ENCODE measurements around the gene ITGAD.

Gene ITGAD

DNA sequence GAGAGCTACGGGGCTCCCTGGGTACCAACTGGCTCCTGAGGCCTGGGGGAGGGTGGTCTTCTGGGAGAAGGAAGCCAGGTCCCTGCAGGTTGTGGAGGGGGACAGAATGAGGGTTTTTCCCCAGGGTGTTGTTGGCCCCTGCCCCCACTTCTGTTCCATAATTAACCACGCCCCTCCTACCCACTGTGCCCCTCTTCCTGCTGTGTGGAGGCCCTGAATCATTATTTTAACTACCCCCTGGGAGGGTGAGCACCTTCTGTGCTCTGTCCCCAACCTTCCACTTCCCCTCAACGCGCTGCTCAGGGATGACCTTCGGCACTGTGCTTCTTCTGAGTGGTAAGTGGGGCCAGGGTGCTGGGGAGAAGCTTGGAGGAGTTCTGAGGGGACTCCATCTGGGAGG is at the start of gene ITGAD:
Gene ITGAD, plus strand, starts transcription at position 280 of the 400 bp plus-strand sequence. Its CDS starts 26 bp downstream, at position 306.
- DNase-seq = no peak

DNA sequence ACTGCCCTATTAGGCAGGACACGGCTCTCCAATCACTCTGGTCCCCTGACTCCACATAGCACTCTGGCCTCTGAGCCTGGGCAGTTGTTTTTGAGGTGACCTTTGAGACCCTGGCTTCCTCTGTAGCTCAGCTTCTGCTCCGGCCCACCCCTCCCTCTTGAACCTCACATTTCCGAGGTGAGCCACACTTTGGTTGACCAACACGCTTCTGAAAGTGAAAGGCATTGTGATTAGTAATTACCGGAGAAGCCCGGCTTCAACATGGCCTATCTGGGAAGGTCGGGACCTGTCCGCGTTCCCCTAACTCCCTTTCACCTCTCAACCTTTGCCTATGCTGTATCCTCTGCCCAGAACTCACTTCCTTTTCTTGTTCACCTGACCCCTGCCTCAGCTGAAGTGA is 48.4 kb upstream of the ITGAD start:
- DNase-seq = no peak

DNA sequence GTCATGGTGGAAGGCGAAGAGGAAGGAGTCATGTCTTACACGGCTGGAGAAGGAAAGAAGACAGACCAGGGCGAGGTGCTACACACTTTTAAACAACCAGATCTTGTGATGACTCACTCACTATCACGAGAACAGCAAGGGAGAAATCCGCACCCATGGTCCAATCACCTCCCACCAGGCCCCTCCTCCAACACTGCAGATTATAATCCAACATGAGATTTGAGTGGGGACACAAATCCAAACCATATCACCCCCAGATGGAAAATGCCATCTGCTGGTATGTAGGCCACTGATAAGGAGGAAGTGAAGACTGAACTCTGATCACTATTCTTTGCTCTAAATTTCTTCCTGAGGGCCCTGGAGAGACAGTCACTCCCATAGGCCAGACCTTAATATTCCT is 45.7 kb upstream of the ITGAD start:
- DNase-seq = no peak

DNA sequence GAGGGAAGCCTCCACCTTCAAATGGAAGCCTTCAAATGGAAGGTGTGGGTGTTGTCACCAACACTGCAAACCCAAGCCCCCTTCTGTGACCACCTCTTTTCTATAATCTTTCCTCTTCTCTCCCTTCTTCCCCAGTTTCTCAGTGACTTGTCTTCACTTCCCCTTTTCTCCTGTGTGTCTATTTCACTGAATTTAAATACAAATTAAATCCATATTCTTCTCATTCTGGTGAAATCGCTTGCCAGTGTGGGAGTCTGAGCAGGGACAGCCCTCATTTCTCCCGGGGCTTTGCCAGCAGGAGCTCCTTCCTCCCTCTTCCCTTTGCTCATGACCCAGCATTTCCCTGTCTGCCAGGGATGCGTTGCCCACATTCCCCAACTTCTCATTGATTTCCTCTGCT is 44.6 kb upstream of the ITGAD start:
- DNase-seq = no peak

DNA sequence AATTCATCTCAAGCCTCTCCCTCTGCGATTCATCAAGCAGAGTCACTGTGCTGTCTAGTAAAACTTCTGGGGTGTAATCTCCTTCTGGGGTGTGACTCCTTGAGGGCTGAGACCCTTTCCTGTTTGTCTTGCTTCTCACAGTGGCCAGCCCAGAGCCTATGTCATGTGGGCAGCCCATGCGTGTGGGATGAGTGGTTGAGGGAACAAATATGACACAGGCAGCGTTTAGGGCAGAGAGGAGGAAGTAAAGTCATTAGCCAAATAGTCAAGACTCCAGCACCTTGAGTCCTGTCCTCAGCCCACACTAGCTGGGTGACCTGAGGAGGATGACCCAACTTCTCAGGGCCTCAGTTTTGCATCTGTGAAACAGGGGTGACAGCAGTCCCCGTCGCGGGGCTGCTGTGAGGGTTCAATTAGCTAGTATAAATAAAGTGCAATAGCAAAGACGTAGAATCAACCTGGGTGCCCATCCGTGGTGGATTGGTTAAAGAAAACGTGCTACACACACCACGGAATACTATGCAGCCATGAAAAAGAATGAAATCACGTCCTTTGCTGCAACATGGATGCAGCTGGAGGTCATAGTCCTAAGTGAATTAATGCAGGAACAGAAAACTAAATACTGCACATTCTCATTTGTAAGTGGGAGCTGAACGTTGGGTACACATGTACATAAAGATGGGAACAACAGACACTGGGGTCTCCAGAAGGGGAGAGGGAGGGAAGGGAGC is 42.7 kb upstream of the ITGAD start:
- no peak for DNase-seq

DNA sequence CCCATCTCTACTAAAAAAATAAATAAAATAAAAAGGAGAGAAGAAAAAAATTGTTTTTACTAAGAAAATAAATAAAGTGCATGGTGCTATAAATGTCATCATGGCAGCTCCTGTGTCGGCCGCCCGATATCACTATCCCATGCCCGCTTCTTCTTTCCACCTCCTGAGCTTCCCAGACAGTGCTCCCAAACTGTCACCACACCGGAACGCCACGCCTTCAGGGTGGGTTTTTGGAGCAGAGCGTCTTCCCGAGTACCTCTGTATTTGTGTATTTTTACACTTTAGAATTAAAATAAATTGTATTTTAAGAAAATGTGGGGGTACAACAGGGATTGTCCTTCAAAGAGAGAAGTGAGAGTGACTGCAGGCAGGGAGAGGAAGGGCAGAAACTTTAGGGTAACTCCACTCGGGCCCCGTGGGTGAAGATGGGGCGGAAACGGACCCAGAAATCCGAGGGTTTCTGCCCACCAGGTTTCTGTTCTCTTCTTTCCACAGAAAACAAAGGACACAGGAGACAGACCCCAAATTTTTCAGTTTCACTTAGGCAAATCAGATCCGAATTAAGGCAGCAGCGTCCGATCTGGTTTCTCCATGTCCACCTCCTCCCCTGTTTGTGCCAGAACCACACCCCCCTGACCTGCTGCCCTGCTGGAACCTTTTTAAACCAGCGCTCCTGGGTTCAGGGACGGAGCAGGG is 41.7 kb upstream of the ITGAD start:
- DNase-seq = no peak

DNA sequence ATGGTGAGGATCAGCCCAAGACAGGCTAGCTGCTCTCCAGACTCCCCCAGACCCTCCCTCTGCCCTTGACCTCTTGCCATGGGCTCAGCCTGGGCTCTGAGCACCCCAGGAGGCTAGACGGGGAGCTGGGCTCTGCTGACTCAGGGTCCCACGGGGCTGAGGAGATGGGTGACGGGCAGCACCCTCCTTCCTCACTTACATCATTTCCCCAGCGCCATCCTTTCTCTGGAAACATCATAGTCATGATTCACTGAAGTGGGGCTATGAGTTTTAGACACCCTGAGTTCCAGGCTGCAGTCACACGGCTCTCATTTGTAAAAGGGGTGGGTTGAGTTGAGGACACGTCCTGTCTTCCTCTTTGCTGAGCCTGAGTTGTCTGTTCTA is 41.2 kb upstream of the ITGAD start:
- no peak for DNase-seq

DNA sequence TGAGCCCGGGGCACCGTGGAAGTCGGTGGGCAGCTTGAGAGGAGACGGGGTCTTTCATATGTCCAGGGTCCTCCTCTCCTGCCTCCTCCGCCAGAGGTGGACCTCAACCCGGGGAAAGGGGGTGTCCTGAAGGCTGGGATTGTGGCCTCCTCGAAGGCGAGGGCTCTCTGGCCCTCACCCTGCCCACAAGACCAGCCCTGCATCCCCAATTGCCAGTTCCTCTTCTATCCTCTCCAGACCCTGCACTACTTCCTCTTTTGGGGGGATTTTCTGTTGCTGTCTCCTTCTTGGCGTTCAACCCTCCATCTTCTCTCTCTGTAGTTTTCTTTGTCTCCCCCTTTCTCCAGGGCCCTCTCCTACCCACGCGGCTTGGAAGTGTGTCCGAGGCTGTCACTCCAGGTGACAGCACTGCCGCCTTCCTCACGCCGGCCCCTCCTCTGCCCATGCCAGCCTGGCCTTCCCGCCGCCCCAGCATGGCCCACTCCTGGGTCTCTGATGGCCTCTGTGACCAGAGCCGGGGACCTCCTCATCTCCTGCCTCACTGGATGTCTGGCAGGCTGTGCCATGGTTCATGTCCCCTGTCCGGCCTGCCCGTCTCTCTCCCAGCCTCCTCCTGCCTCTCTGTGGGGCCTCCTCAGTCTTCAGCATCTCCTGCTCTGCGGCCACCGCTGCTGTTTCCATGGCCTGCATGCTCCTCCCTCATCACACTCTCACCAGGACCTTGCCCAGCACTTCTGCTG is 40.6 kb upstream of the ITGAD start:
- no peak for DNase-seq

DNA sequence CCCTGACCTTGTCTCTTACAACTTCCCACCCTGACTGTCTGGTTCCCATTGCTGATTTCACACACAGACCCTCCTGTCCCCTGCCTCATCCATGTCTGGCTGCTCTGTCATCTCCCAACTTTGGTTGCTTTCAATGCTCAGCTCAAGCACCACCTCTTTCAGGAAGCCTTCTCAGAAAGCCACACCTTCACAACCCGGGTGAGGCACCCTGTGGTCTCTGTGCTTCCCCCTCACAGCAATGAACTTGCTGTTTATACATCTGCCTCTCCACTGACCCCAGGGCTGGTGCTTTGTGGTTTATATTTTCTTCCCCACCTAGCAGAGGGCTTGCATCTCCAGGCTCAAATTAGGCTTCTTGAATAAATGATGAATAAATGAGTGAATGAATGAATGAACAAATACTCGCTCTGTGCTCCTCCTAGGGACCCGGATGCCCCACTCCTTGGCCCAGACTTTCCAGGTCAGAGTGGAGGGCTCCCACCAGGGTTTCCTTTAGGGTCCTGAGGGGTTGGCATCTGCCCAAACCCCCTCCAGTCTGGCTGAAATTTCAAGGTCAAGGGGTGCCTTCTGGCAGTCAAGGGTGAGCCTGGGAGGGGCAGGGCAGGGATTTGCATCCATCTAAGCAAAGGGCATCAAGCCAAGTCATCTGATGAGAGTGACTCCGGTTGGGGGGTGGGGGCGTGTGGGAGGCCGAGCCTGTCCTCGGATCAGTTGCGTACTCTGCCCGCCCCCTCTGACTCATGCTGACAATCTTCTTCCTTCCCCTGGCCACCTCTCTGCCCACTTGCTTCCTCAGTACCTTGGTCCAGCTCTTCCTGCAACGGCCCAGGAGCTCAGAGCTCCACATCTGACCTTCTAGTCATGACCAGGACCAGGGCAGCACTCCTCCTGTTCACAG is 38.5 kb upstream of the ITGAD start, which contains the start of gene ITGAX:
Gene ITGAX, plus strand, starts transcription at position 783 of the 898 bp plus-strand sequence. Its CDS starts 79 bp downstream, at position 862.
- DNase-seq = no peak

DNA sequence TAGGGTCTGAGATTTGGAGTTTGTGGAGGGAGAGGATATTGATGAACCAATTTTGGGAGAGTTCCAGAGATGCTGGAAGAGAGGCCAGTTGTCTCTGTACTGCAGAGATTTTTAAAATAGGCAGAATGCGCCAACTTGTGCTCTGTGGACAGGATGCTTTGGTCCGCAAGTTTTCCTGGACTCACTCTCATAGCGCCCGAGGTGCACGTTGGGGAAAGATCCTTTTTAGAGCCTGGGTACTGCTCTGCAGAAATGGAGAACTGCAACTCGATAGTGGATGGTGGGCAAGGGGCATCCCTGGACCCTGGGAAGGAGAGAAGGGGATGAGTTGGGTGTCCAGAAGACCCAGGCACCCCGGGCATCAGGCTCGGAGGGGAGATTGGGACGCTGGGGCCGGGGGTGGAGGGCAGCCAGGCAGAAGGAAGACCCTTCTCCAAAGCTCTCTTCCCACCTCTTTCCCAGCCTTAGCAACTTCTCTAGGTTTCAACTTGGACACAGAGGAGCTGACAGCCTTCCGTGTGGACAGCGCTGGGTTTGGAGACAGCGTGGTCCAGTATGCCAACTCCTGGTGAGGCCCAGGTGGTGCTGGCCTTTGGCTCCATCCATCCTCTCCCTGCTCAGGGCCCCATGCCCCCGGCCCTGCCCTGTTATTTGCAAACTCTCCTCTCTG is 37.6 kb upstream of the ITGAD start:
- DNase-seq = no peak

DNA sequence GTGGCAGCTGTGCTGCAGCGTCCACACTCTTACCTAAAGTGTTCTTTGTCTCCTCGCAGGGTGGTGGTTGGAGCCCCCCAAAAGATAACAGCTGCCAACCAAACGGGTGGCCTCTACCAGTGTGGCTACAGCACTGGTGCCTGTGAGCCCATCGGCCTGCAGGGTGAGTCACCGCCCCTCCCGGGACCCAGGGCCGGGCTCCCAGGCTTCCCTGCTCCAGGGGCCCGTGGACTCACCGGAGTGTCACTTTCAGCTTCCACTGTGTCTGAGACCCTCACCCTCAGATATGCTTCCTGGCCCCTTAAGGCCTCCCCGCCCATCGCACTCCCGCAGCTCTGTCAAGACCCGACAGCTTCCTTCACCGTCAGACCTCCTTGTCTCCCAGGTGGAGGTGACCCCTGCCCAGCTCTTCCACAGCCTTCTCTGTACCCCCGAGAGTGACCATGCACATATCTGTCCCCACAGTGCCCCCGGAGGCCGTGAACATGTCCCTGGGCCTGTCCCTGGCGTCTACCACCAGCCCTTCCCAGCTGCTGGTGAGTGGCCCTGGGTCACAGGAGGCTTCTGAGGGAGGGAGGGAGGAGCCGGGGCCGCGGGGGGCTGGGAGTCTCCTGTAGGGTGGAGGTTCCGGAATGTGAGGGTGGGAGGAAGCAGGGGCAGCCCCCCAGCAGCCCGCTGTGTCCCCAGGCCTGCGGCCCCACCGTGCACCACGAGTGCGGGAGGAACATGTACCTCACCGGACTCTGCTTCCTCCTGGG is 36.4 kb upstream of the ITGAD start:
- no peak for DNase-seq

DNA sequence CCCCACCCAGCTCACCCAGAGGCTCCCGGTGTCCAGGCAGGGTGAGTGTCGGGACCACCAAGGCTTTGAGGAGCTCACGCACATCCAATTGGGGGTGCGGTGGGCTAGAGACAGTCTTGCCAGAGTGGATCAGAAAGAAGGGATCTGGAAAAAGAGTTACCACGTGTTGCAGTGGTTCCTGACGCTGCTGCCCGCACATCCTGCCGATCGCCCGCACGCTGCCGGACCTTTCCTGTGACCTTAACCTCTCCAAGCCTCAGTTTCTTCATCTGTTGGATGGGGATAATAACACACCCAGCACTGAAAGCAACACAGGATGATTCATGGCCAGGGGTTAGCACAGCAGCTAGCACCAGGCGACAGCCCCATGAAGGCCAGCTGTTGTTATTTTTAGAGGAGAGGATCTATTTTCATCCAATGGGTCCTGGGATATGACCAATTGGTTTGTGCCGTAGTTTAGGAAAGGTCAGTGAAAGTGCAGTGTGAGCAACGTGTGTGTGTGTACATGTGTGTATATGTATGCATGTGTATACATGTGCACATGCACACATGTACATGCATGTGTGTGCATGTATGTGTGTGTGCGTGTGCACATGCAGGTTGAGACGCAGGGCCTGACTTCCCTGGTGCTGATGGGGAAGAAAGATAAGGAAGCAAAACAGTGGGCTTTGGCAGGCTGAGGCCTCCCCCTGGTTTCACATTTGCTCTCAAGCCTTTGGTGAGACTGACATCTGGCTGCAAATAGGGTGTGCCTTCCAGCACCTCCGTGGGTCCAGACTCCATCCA is 35.6 kb upstream of the ITGAD start:
- no peak for DNase-seq

DNA sequence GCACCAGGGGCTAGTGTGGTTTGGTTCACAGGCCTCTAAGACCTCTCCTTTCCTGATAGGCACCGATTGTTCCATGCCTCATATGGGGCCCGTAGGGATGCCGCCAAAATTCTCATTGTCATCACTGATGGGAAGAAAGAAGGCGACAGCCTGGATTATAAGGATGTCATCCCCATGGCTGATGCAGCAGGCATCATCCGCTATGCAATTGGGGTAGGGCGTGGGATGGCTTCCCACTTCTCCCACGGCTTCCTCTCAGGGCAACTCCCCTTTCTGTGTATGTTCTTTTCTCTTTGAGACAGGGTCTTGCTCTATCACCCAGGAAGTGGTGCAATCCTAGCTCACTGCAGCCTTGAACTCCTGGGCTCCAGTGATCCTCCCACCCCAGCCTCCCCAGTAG is 32.9 kb upstream of the ITGAD start:
- no peak for DNase-seq

DNA sequence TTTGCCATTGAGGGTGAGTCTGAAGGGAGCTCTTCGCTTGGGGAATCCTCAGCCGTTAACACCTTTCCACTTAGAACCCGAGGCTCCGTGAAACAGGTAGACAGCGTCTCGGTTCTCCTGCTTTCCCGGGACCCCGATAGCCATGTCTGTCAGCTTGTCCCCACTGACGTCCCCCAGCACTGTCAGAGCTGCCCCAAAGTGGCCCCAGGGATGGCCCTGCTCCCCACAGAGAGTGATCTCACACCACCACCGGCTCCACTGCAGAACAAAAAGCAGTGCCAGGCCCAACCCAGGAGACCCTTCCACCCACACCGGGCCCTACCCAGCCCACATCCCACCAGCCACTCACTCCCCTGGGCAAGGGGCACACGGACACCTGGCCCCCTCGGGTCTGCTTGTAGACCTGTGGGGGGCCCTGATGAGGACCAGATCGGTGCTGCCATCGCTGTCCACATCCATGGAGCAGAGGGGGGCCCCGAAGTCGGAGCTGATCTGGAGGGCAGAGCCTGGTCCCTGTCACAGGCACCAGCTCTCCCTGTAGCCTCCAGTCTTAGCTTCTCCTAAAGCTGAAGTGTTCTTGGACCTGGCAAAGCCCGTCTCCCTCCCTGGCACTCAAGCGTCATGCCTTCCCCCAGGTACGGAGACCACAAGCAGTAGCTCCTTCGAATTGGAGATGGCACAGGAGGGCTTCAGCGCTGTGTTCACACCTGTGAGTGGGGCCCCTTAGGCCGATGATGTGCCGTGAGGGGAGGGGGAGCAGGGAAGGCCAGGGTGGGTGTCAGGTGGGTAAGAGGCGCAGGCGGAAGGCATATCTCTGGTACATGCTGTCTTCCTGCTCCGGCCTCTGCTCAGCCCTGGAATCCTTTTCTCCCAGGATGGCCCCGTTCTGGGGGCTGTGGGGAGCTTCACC is 31.7 kb upstream of the ITGAD start:
- no peak for DNase-seq

DNA sequence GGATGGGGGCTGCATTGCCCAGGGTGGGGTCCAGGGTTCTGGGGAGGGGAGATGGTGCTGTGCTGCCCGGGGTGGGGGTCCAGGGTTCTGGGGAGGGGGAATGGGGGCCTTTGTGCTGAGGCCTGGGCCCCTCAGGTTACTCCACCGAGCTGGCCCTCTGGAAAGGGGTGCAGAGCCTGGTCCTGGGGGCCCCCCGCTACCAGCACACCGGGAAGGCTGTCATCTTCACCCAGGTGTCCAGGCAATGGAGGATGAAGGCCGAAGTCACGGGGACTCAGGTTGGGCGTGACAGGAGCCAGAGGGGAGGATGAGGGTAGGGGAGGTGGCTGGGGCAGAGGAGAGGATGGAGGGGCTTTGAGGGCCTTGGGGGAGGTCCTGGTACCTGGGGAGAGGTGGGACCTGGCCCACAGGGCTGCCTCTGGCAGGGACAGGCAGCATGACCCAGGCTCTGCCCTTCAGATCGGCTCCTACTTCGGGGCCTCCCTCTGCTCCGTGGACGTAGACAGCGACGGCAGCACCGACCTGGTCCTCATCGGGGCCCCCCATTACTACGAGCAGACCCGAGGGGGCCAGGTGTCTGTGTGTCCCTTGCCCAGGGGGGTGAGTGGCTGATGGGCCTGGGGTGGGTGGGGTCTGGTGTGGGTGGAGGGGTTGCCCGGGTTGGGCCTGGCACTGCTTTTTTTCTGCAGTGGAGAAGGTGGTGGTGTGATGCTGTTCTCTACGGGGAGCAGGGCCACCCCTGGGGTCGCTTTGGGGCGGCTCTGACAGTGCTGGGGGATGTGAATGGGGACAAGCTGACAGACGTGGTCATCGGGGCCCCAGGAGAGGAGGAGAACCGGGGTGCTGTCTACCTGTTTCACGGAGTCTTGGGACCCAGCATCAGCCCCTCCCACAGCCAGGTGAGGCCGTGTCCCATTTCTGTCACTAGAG is 30.4 kb upstream of the ITGAD start:
- no peak for DNase-seq

DNA sequence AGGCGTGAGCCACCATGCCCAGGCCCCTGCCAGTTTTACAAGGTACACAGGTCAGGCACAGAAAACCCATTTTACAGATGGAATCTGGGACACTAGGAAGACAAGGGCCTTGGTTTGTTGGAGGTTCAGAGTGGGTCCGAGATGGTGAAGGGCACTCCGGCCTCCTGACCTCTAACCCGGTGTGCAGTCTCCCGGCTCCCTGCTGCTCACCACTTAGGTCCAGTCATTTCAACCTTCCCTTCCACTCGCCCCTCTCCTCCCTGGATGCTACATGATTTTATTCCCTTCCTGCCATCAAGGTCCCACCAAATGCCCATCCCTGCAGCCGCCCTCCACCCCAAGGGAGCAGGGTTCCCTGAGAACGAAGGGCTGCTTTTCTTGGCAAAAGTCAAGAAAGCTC is 29.4 kb upstream of the ITGAD start:
- DNase-seq = no peak

DNA sequence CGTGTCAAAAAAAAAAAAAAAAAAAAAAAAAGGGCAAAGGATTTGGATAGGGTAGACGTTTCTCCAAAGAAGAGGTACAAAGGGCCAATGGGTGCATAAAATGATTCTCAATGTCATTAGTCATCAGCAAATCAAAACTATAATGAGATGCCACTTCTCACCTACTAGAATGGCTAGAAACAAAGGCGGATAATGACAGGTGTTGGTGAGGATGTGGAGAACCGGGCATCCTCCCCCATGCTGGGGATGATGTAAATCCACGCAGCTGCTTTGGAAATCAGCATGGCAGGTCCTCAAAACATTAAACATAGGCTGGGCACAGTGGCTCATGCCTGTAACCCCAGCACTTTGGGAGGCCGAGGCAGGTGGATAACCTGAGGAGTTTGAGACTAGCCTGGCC is 28.7 kb upstream of the ITGAD start:
- DNase-seq = no peak

DNA sequence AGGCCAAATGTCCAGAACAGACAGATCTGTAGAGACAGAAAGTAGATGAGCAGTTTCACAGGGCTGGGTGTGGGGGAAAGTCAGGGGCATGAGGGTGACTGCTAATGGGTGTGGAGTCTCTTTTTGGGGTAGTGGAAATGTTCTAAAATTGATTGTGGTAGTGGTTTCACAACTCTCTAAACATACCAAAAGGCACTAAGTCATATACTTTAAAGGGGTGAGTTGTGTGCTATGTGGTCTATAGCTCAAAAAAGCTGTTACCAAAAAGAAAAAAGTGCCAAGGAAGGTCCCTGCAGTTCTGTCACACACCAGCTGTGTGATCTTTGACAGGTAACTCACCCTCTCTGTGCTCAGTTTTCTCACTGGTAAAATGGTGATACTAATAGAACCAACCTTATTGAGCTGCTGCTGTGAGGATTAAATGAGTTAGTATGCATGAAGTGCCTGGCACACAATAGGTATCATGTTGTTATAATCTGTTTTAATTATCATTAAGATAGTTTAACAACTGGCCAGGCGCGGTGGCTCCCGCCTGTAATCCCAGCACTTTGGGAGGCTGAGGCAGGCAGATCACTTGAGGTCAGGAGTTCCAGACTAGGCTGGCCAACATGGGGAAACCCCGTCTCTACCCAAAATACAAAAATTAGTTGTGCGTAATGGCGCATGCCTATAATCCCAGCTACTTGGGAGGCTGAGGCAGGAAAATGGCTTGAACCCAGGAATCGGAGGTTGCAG is 27.8 kb upstream of the ITGAD start:
- no peak for DNase-seq

Measured in retina (tissue), 1 donor.